ENCODE data around the gene POC1A.

DNA sequence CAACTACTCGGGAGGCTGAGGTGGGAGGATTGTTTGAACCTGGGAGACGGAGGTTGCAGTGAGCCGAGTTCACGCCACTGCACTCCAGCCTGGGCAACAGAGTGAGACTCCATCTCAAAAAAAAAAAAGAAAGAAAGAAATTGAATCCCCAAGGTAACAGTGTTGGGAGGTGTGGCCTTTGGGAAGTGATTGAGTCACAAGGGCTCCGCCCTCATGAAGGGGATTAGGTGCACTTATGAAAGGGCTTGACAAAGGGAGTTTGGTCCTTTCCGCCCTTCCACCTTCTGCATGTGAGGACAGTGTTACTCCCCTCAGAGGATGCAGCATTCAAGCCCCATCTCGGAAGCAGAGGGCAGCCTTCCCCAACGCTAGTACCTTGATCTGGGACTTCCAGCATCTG is 21.3 kb downstream of the POC1A start:
- TF ChIP-seq, protein P1, sequence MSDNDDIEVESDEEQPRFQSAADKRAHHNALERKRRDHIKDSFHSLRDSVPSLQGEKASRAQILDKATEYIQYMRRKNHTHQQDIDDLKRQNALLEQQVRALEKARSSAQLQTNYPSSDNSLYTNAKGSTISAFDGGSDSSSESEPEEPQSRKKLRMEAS (IDR thresholded peaks at IDR 0.05) = no peak
- TF ChIP-seq EGR1 (IDR thresholded peaks at IDR 0.05) (no peak), YY1 (IDR thresholded peaks at IDR 0.05; ENCODE audit: low read depth) (no peak), NFIC (IDR thresholded peaks at IDR 0.05) (no peak), FOXM1 (IDR thresholded peaks at IDR 0.05; ENCODE audit: borderline replicate concordance, low read depth) (no peak), TCF12 (IDR thresholded peaks at IDR 0.05; ENCODE audit: low read depth) (no peak), RAD21 (IDR thresholded peaks at IDR 0.05; ENCODE audit: low read depth) (no peak)
- TF ChIP-seq, protein P2, sequence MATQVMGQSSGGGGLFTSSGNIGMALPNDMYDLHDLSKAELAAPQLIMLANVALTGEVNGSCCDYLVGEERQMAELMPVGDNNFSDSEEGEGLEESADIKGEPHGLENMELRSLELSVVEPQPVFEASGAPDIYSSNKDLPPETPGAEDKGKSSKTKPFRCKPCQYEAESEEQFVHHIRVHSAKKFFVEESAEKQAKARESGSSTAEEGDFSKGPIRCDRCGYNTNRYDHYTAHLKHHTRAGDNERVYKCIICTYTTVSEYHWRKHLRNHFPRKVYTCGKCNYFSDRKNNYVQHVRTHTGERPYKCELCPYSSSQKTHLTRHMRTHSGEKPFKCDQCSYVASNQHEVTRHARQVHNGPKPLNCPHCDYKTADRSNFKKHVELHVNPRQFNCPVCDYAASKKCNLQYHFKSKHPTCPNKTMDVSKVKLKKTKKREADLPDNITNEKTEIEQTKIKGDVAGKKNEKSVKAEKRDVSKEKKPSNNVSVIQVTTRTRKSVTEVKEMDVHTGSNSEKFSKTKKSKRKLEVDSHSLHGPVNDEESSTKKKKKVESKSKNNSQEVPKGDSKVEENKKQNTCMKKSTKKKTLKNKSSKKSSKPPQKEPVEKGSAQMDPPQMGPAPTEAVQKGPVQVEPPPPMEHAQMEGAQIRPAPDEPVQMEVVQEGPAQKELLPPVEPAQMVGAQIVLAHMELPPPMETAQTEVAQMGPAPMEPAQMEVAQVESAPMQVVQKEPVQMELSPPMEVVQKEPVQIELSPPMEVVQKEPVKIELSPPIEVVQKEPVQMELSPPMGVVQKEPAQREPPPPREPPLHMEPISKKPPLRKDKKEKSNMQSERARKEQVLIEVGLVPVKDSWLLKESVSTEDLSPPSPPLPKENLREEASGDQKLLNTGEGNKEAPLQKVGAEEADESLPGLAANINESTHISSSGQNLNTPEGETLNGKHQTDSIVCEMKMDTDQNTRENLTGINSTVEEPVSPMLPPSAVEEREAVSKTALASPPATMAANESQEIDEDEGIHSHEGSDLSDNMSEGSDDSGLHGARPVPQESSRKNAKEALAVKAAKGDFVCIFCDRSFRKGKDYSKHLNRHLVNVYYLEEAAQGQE (IDR thresholded peaks at IDR 0.05; ENCODE audit: low read depth) = no peak

All from Ishikawa (cell line).